ENCODE data around the gene PRKG1. TPM values are rescaled to one million over a fixed set of nuclear protein-coding genes. Genes with fewer than 3 reads are reported as not detected.

Gene PRKG1
- total and polyA plus RNA-seq, 2 experiments from 2014 or later = 18.2 to 21.1 TPM

DNA sequence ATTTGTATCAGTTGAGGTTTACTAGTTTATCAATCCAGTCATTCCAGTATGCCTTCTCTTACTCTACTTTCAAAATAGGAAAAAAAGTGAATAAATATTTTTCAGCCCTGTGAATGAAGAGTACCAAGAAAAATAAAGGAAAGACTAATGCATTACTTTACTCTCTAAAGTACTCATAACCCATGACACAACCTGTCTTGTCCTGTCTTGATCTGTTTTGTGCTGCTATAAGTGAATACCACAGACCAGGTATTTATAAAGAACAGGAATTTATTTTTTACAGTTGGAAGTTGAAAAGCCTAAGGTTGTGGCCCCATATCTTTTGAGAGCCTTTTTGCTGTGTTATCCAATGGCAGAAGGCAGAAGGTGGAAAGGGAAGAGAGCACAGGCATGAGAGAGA lies 1045.2 kb downstream of the PRKG1 start:
- Mint-ChIP-seq H3K9me3 (no peaks in the 10 kb centered on the region), H3K36me3 (ENCODE audit: low read depth) (no peaks in the 10 kb centered on the region), H3K4me1 (peaks cover 4% of the 10 kb centered on the region; the same call in 2 of the 3 replicates), H3K4me3 (no peak overlapping the region), H3K27ac (no peak overlapping the region), H3K27me3 (ENCODE audit: insufficient read depth, low read depth, poor library complexity) (no peaks in the 10 kb centered on the region)
- Histone ChIP-seq H3K27ac (ENCODE audit: low read depth) (no peak overlapping the region), H3K9me2 (ENCODE audit: insufficient read depth) (no peaks in the 10 kb centered on the region; the same call in 1 of the 2 replicates), H2AFZ (no peak overlapping the region), H3K4me3 (no peak overlapping the region), H3K36me3 (ENCODE audit: insufficient read depth) (no peaks in the 10 kb centered on the region), H3K4me1 (ENCODE audit: insufficient read depth) (no peaks in the 10 kb centered on the region), H3K4me2 (no peak overlapping the region), H3K27me3 (ENCODE audit: insufficient read depth) (no peaks in the 10 kb centered on the region), H3F3A (replicated peaks; ENCODE audit: low read depth) (no peaks in the 10 kb centered on the region), H3K79me2 (replicated peaks; ENCODE audit: insufficient read depth) (no peaks in the 10 kb centered on the region), H4K20me1 (replicated peaks; ENCODE audit: insufficient read depth) (no peaks in the 10 kb centered on the region)
- DNase-seq (ENCODE audit: low spot score) (no peak), ATAC-seq (no peak)
- TF ChIP-seq ZNF331 (CRISPR knock-in tag; IDR thresholded peaks at IDR 0.05; ENCODE audit: low read depth) = no peak
- TF ChIP-seq, protein P1, sequence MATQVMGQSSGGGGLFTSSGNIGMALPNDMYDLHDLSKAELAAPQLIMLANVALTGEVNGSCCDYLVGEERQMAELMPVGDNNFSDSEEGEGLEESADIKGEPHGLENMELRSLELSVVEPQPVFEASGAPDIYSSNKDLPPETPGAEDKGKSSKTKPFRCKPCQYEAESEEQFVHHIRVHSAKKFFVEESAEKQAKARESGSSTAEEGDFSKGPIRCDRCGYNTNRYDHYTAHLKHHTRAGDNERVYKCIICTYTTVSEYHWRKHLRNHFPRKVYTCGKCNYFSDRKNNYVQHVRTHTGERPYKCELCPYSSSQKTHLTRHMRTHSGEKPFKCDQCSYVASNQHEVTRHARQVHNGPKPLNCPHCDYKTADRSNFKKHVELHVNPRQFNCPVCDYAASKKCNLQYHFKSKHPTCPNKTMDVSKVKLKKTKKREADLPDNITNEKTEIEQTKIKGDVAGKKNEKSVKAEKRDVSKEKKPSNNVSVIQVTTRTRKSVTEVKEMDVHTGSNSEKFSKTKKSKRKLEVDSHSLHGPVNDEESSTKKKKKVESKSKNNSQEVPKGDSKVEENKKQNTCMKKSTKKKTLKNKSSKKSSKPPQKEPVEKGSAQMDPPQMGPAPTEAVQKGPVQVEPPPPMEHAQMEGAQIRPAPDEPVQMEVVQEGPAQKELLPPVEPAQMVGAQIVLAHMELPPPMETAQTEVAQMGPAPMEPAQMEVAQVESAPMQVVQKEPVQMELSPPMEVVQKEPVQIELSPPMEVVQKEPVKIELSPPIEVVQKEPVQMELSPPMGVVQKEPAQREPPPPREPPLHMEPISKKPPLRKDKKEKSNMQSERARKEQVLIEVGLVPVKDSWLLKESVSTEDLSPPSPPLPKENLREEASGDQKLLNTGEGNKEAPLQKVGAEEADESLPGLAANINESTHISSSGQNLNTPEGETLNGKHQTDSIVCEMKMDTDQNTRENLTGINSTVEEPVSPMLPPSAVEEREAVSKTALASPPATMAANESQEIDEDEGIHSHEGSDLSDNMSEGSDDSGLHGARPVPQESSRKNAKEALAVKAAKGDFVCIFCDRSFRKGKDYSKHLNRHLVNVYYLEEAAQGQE (IDR thresholded peaks at IDR 0.05; ENCODE audit: unreplicated experiment) = no peak
- TF ChIP-seq STAT1 (IDR thresholded peaks at IDR 0.05; ENCODE audit: unreplicated experiment) = no peak
- TF ChIP-seq POLR2AphosphoS5 (IDR thresholded peaks at IDR 0.05; ENCODE audit: low read depth) = no peak
- no peak for TF ChIP-seq NANOG (IDR thresholded peaks at IDR 0.05; ENCODE audit: borderline replicate concordance)
- TF ChIP-seq EZH2phosphoT487 (IDR thresholded peaks at IDR 0.05; ENCODE audit: unreplicated experiment) = no peak
- no peak for TF ChIP-seq JUNB (IDR thresholded peaks at IDR 0.05; ENCODE audit: unreplicated experiment)
- no peak for TF ChIP-seq ZNF114 (CRISPR knock-in tag; IDR thresholded peaks at IDR 0.05)
- TF ChIP-seq CREB1 (CRISPR knock-in tag; IDR thresholded peaks at IDR 0.05; ENCODE audit: low read depth) = no peak
- TF ChIP-seq, protein P2, sequence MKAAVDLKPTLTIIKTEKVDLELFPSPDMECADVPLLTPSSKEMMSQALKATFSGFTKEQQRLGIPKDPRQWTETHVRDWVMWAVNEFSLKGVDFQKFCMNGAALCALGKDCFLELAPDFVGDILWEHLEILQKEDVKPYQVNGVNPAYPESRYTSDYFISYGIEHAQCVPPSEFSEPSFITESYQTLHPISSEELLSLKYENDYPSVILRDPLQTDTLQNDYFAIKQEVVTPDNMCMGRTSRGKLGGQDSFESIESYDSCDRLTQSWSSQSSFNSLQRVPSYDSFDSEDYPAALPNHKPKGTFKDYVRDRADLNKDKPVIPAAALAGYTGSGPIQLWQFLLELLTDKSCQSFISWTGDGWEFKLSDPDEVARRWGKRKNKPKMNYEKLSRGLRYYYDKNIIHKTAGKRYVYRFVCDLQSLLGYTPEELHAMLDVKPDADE (IDR thresholded peaks at IDR 0.05) = no peak
- no peak for TF ChIP-seq EZH2 (IDR thresholded peaks at IDR 0.05; ENCODE audit: low read depth, unreplicated experiment)
- TF ChIP-seq, protein P3, sequence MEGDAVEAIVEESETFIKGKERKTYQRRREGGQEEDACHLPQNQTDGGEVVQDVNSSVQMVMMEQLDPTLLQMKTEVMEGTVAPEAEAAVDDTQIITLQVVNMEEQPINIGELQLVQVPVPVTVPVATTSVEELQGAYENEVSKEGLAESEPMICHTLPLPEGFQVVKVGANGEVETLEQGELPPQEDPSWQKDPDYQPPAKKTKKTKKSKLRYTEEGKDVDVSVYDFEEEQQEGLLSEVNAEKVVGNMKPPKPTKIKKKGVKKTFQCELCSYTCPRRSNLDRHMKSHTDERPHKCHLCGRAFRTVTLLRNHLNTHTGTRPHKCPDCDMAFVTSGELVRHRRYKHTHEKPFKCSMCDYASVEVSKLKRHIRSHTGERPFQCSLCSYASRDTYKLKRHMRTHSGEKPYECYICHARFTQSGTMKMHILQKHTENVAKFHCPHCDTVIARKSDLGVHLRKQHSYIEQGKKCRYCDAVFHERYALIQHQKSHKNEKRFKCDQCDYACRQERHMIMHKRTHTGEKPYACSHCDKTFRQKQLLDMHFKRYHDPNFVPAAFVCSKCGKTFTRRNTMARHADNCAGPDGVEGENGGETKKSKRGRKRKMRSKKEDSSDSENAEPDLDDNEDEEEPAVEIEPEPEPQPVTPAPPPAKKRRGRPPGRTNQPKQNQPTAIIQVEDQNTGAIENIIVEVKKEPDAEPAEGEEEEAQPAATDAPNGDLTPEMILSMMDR (conservative IDR thresholded peaks at IDR 0.05; ENCODE audit: low read depth in 2 of 2) = no peak
- TF ChIP-seq, protein P4, sequence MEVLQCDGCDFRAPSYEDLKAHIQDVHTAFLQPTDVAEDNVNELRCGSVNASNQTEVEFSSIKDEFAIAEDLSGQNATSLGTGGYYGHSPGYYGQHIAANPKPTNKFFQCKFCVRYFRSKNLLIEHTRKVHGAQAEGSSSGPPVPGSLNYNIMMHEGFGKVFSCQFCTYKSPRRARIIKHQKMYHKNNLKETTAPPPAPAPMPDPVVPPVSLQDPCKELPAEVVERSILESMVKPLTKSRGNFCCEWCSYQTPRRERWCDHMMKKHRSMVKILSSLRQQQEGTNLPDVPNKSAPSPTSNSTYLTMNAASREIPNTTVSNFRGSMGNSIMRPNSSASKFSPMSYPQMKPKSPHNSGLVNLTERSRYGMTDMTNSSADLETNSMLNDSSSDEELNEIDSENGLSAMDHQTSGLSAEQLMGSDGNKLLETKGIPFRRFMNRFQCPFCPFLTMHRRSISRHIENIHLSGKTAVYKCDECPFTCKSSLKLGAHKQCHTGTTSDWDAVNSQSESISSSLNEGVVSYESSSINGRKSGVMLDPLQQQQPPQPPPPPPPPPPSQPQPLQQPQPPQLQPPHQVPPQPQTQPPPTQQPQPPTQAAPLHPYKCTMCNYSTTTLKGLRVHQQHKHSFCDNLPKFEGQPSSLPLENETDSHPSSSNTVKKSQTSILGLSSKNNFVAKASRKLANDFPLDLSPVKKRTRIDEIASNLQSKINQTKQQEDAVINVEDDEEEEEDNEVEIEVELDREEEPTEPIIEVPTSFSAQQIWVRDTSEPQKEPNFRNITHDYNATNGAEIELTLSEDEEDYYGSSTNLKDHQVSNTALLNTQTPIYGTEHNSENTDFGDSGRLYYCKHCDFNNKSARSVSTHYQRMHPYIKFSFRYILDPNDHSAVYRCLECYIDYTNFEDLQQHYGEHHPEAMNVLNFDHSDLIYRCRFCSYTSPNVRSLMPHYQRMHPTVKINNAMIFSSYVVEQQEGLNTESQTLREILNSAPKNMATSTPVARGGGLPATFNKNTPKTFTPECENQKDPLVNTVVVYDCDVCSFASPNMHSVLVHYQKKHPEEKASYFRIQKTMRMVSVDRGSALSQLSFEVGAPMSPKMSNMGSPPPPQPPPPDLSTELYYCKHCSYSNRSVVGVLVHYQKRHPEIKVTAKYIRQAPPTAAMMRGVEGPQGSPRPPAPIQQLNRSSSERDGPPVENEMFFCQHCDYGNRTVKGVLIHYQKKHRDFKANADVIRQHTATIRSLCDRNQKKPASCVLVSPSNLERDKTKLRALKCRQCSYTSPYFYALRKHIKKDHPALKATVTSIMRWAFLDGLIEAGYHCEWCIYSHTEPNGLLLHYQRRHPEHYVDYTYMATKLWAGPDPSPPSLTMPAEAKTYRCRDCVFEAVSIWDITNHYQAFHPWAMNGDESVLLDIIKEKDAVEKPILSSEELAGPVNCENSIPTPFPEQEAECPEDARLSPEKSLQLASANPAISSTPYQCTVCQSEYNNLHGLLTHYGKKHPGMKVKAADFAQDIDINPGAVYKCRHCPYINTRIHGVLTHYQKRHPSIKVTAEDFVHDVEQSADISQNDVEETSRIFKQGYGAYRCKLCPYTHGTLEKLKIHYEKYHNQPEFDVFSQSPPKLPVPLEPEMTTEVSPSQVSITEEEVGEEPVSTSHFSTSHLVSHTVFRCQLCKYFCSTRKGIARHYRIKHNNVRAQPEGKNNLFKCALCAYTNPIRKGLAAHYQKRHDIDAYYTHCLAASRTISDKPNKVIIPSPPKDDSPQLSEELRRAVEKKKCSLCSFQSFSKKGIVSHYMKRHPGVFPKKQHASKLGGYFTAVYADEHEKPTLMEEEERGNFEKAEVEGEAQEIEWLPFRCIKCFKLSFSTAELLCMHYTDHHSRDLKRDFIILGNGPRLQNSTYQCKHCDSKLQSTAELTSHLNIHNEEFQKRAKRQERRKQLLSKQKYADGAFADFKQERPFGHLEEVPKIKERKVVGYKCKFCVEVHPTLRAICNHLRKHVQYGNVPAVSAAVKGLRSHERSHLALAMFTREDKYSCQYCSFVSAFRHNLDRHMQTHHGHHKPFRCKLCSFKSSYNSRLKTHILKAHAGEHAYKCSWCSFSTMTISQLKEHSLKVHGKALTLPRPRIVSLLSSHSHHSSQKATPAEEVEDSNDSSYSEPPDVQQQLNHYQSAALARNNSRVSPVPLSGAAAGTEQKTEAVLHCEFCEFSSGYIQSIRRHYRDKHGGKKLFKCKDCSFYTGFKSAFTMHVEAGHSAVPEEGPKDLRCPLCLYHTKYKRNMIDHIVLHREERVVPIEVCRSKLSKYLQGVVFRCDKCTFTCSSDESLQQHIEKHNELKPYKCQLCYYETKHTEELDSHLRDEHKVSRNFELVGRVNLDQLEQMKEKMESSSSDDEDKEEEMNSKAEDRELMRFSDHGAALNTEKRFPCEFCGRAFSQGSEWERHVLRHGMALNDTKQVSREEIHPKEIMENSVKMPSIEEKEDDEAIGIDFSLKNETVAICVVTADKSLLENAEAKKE (CRISPR knock-in tag; IDR thresholded peaks at IDR 0.05) = no peak

Measured in GM23338 (cell line).